Hepatocyte (in vitro differentiated cells): ENCODE measurements around the gene ACTL9.

Experiments used
- CTCF ChIP-seq: fragments of 200-600 bp; sonication (generic); IDR thresholded peaks from 2 replicates; pipeline ENCODE4 v1.5.1; 2016; ENCODE audit warnings: antibody characterized with exemption, mild to moderate bottlenecking; ENCODE audit not compliant: poor library complexity
- EZH2 ChIP-seq: fragments of 200-600 bp; sonication (generic); IDR thresholded peaks from 2 replicates; pipeline ENCODE4 v1.6.1; 2016; ENCODE audit warnings: antibody characterized with exemption, mild to moderate bottlenecking, borderline replicate concordance
- EZH2phosphoT487 ChIP-seq: fragments of 200-600 bp; sonication (generic); IDR thresholded peaks from one replicate; pipeline ENCODE4 v1.6.1; 2018; ENCODE audit warnings: antibody characterized with exemption, mild to moderate bottlenecking, low read depth, moderate library complexity; ENCODE audit not compliant: unreplicated experiment, severe bottlenecking

DNA sequence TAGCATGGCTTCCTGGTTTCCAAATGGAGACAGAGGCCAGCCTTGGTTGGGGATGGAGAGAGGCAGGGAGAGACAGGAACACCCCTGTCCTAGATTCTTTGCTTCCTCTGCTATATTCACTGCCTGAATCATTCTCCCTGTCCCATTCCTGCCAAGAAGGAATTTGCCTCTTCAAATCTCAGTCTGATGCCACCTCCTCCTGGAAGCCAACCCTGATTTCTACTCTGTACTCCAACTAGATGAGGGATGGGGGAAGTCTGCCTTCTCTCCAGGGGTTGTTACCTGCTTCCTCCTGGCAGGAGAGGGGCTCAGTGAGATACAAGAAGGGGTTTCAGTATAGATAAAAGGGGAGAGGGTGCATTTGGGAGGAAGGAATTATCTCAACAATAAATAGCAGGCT, 1.3 kb upstream of the ACTL9 start:
- no peak for TF ChIP-seq CTCF
- no peak for TF ChIP-seq EZH2
- no peak for TF ChIP-seq EZH2phosphoT487
